Measurements from ENCODE around the gene ERGIC1. TPM values are rescaled to one million over a fixed set of nuclear protein-coding genes. Genes with fewer than 3 reads are reported as not detected.
A peak's percentile ranks its signal among the peaks of the same experiment; 100 is the strongest.
"Not testable (repeated sequence)": the region's sequence is repeated elsewhere in the genome, so short reads cannot be mapped to it uniquely, and the experiment has no call there.

ERGIC1 gene
- total and polyA plus RNA-seq, 4 experiments from 2014 or later = 10.6 to 51.0 (median 32.3) TPM

DNA sequence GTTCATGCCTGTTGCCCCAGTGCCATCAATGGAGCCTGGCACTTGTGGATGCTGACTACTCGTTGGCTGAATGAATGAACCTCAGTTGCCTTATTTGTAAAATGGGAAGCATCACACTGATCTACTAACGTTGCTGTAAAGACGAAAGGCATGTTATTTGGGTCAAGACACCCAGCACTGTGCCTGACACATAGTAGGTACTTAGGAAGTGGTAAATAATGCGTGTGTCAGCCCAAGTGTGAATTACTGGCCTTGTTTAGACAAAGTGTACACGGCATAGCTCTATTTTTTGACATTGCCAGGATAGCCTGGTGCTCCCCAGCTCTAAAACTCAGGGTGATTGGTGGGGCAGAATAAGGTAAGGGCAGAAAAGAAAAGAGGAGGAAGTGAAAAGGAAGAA, 27.4 kb downstream of the ERGIC1 start:
- H3K4me3 Mint-ChIP-seq = peak overlapping the region in 2 of 8 donors; percentile 18 to 41
- Histone ChIP-seq H3K4me3 (ENCODE audit: low read length in 2 of 2) (no peak overlapping the region), H3K27ac (ENCODE audit: low read depth, low read length) (no peak overlapping the region), H3K4me1 (ENCODE audit: insufficient read depth, low read length) (peaks cover 19% of the 10 kb centered on the region), H3K36me3 (ENCODE audit: insufficient read depth, low read length) (no peaks in the 10 kb centered on the region), H3K27me3 (ENCODE audit: insufficient read depth, low read length) (no peaks in the 10 kb centered on the region), H3K9me3 (ENCODE audit: control insufficient read depth in 1 of 2, low read length in 2 of 2) (no peaks in the 10 kb centered on the region)
- POLR2A ChIA-PET (ENCODE audit: partially characterized antibody) = interaction anchor here (3.9 kb wide), 1 partner anchor 91 kb away, joined by 18 read pairs; the partner anchor contains the start of gene DUSP1
- peaks cover 0 to 2% (median 0%) of the 10 kb centered on the region in 8 donors for H3K9me3 Mint-ChIP-seq
- no peak for DNase-seq
- peak overlapping the region in 6 of 7 donors; percentile 26 to 74 (median 64) for H3K27ac Mint-ChIP-seq
- CTCF ChIA-PET (ENCODE audit: partially characterized antibody) = no interaction called here
- peaks cover 22 to 44% (median 34%) of the 10 kb centered on the region in 4 donors for H3K4me1 Mint-ChIP-seq
- no peaks in the 10 kb centered on the region for H3K27me3 Mint-ChIP-seq
- H3K36me3 Mint-ChIP-seq = peaks cover 0 to 8% of the 10 kb centered on the region in 2 donors
- intact Hi-C loops (cut with micrococcal nuclease) = no loop called here

DNA sequence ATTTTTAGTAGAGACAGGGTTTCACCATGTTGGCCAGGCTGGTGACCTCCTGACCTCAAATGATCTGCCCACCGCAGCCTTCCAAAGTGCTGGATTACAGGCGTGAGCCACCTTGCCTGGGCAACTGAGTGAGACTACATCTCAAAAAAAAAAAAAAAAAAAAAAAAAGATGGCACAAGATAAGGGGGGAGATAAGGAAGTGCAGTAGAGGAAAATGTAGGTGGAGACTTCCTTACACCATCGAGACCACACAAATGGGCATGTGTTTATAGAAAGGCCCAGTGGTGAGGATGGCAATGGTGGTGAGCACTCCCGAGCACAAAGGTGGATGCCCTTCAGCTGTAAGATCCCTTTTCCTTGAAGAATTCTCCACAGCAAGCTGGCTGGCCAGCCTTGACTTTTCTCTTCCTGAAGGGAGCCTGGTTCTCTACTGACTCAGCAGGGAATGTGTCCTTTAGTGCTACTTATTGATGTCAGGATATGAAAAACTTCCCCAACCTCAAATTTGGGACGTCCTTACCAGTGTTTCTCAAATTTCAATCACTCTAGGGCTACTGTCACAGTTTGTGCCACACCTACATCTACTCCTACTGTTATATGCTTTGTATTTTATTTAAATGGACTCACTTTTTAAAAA, 28.2 kb downstream of the ERGIC1 start:
- peak overlapping the region in 5 of 7 donors; percentile 8 to 65 (median 57) for H3K27ac Mint-ChIP-seq
- H3K27ac ChIP-seq (ENCODE audit: low read depth, low read length) = no peak overlapping the region

DNA sequence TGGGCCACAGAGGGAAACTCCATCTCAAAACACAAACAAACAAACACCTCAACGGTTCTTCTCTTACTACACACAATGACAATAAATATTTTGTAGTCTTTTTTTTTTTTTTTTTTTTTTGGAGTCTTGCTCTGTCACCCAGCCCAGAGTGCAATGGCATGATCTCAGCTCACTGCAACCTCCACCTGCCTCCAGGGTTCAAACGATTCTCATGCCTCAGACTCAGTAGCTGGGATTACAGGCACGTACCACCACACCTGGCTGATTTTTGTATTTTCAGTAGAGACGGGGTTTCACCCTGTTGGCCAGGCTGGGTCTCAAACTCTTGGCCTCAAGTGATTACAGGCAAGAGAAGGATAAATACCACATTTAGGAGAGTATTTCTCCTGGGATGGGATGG, 30.1 kb downstream of the ERGIC1 start:
- intact Hi-C loops (cut with micrococcal nuclease); H3K27me3 Mint-ChIP-seq; H3K27me3 ChIP-seq (ENCODE audit: insufficient read depth, low read length); H3K36me3 ChIP-seq (ENCODE audit: insufficient read depth, low read length); DNase-seq; H3K9me3 ChIP-seq (ENCODE audit: control insufficient read depth in 1 of 2, low read length in 2 of 2); POLR2A ChIA-PET (ENCODE audit: partially characterized antibody); H3K4me3 Mint-ChIP-seq; H3K27ac ChIP-seq (ENCODE audit: low read depth, low read length); H3K36me3 Mint-ChIP-seq; H3K9me3 Mint-ChIP-seq; H3K4me3 ChIP-seq (ENCODE audit: low read length in 2 of 2): not testable (repeated sequence)
- H3K27ac Mint-ChIP-seq = peak overlapping the region in 2 of 7 donors; percentile 0 to 15
- peaks cover 29 to 56% (median 41%) of the 10 kb centered on the region in 4 donors for H3K4me1 Mint-ChIP-seq
- CTCF ChIA-PET (ENCODE audit: partially characterized antibody) = interaction anchor here (1.0 kb wide), 1 partner anchor 28 kb away, joined by 3 read pairs; no protein-coding TSS in a partner anchor
- H3K4me1 ChIP-seq (ENCODE audit: insufficient read depth, low read length) = peaks cover 23% of the 10 kb centered on the region

More for the DNA sequence above, 28.2 kb downstream of the ERGIC1 start:
- peaks cover 0 to 8% of the 10 kb centered on the region in 2 donors for H3K36me3 Mint-ChIP-seq
- peaks cover 24 to 47% (median 34%) of the 10 kb centered on the region in 4 donors for H3K4me1 Mint-ChIP-seq
- intact Hi-C loops (cut with micrococcal nuclease) = no loop called here
- no peak for DNase-seq
- Histone ChIP-seq H3K4me1 (ENCODE audit: insufficient read depth, low read length) (peaks cover 19% of the 10 kb centered on the region), H3K9me3 (ENCODE audit: control insufficient read depth in 1 of 2, low read length in 2 of 2) (no peaks in the 10 kb centered on the region), H3K27me3 (ENCODE audit: insufficient read depth, low read length) (no peaks in the 10 kb centered on the region), H3K36me3 (ENCODE audit: insufficient read depth, low read length) (no peaks in the 10 kb centered on the region), H3K4me3 (ENCODE audit: low read length in 2 of 2) (no peak overlapping the region)
- ChIA-PET CTCF (ENCODE audit: partially characterized antibody) (interaction anchor here (0.9 to 1.0 kb wide), 2 partner anchors 165 to 276 kb away, joined by 3 read pairs; no protein-coding TSS in a partner anchor), POLR2A (ENCODE audit: partially characterized antibody) (interaction anchor here (0.8 to 3.9 kb wide), 2 partner anchors 90 to 91 kb away, joined by 3 to 18 read pairs; partner anchors contain the start of gene DUSP1)
- H3K4me3 Mint-ChIP-seq = peak overlapping the region in 2 of 8 donors; percentile 26 to 50
- no peaks in the 10 kb centered on the region for H3K27me3 Mint-ChIP-seq
- peaks cover 0 to 2% (median 0%) of the 10 kb centered on the region in 8 donors for H3K9me3 Mint-ChIP-seq

- H3K27me3 Mint-ChIP-seq = no peaks in the 10 kb centered on the region
- ChIA-PET POLR2A (ENCODE audit: partially characterized antibody) (interaction anchor here (1.1 kb wide), 1 partner anchor 94 kb away, joined by 3 read pairs; the partner anchor contains the start of gene DUSP1), CTCF (ENCODE audit: partially characterized antibody) (interaction anchor here (1.8 kb wide), 1 partner anchor 150 kb away, joined by 5 read pairs; no protein-coding TSS in a partner anchor)
- H3K27ac Mint-ChIP-seq = no peak overlapping the region
- H3K27ac ChIP-seq (ENCODE audit: low read depth, low read length) = no peak overlapping the region
- H3K4me3 Mint-ChIP-seq = no peak overlapping the region
- peaks cover 23% of the 10 kb centered on the region for H3K4me1 ChIP-seq (ENCODE audit: insufficient read depth, low read length)
- no peaks in the 10 kb centered on the region for H3K9me3 ChIP-seq (ENCODE audit: control insufficient read depth in 1 of 2, low read length in 2 of 2)
- peaks cover 0 to 8% of the 10 kb centered on the region in 2 donors for H3K36me3 Mint-ChIP-seq
- no peaks in the 10 kb centered on the region for H3K27me3 ChIP-seq (ENCODE audit: insufficient read depth, low read length)
- no peaks in the 10 kb centered on the region for H3K36me3 ChIP-seq (ENCODE audit: insufficient read depth, low read length)
- intact Hi-C loops (cut with micrococcal nuclease) = no loop called here
- no peak overlapping the region for H3K4me3 ChIP-seq (ENCODE audit: low read length in 2 of 2)
- no peak for DNase-seq
- H3K4me1 Mint-ChIP-seq = peaks cover 28 to 56% (median 40%) of the 10 kb centered on the region in 4 donors
- no peaks in the 10 kb centered on the region for H3K9me3 Mint-ChIP-seq
Measured at GRCh38 chr5:172864747-172865146, 30.7 kb downstream of the ERGIC1 start.

GRCh38 chr5:172866378-172866777, 32.3 kb downstream of the ERGIC1 start:
- H3K27ac Mint-ChIP-seq = no peak overlapping the region
- ChIA-PET POLR2A (ENCODE audit: partially characterized antibody) (no interaction called here), CTCF (ENCODE audit: partially characterized antibody) (interaction anchor here (1.8 kb wide), 1 partner anchor 152 kb away, joined by 5 read pairs; no protein-coding TSS in a partner anchor)

GRCh38 chr5:172866802-172867748, 33.0 kb downstream of the ERGIC1 start:
- Histone ChIP-seq H3K9me3 (ENCODE audit: control insufficient read depth in 1 of 2, low read length in 2 of 2) (no peaks in the 10 kb centered on the region), H3K27me3 (ENCODE audit: insufficient read depth, low read length) (no peaks in the 10 kb centered on the region), H3K4me3 (ENCODE audit: low read length in 2 of 2) (no peak overlapping the region), H3K36me3 (ENCODE audit: insufficient read depth, low read length) (peaks cover 3% of the 10 kb centered on the region), H3K4me1 (ENCODE audit: insufficient read depth, low read length) (peaks cover 8% of the 10 kb centered on the region), H3K27ac (ENCODE audit: low read depth, low read length) (no peak overlapping the region)
- Mint-ChIP-seq H3K4me1 (peaks cover 15 to 33% (median 23%) of the 10 kb centered on the region in 4 donors), H3K36me3 (peaks cover 0 to 5% of the 10 kb centered on the region in 2 donors), H3K27ac (peak overlapping the region in 3 of 7 donors; percentile 5 to 29 (median 24)), H3K9me3 (no peaks in the 10 kb centered on the region), H3K4me3 (no peak overlapping the region), H3K27me3 (no peaks in the 10 kb centered on the region)
- intact Hi-C loops (cut with micrococcal nuclease) = no loop called here
- CTCF ChIA-PET (ENCODE audit: partially characterized antibody) = interaction anchor here (1.1 to 1.8 kb wide), 2 partner anchors 152 kb away, joined by 5 read pairs; no protein-coding TSS in a partner anchor
- no peak for DNase-seq
- POLR2A ChIA-PET (ENCODE audit: partially characterized antibody) = no interaction called here

More at GRCh38 chr5:172866378-172866777, 32.3 kb downstream of the ERGIC1 start:
- peaks cover 18 to 40% (median 27%) of the 10 kb centered on the region in 4 donors for H3K4me1 Mint-ChIP-seq
- Histone ChIP-seq H3K4me1 (ENCODE audit: insufficient read depth, low read length) (peaks cover 15% of the 10 kb centered on the region), H3K27ac (ENCODE audit: low read depth, low read length) (no peak overlapping the region), H3K27me3 (ENCODE audit: insufficient read depth, low read length) (no peaks in the 10 kb centered on the region), H3K4me3 (ENCODE audit: low read length in 2 of 2) (no peak overlapping the region), H3K9me3 (ENCODE audit: control insufficient read depth in 1 of 2, low read length in 2 of 2) (no peaks in the 10 kb centered on the region), H3K36me3 (ENCODE audit: insufficient read depth, low read length) (peaks cover 3% of the 10 kb centered on the region)
- H3K36me3 Mint-ChIP-seq = peaks cover 0 to 8% of the 10 kb centered on the region in 2 donors
- no peaks in the 10 kb centered on the region for H3K9me3 Mint-ChIP-seq
- no peak overlapping the region for H3K4me3 Mint-ChIP-seq
- intact Hi-C loops (cut with micrococcal nuclease) = no loop called here
- no peak for DNase-seq
- no peaks in the 10 kb centered on the region for H3K27me3 Mint-ChIP-seq

Data from CD4-positive, alpha-beta memory T cell (primary cell).